Spleen (tissue), 11 donors: Measurements from ENCODE around the gene TMEM255B. TPM values are rescaled to one million over a fixed set of nuclear protein-coding genes. Genes with fewer than 3 reads are reported as not detected.

ENCODE experiments used
- DNase-seq: peaks from one replicate; pipeline ENCODE4 v3.0.0-alpha.2; 2020
- H3K27ac ChIP-seq, 8 donors: fragments of 200-600 bp; sonication (generic) in 7 of 8; 1 replicate in 4 of 8; 2 replicates in 4 of 8; pipeline versions ENCODE4 v1.5.0 to v1.8.0; 2016 to 2021; ENCODE audit warnings: inconsistent platforms in 4 of 8, mild to moderate bottlenecking in 4 of 8, moderate library complexity in 1 of 8
- H3K27me3 ChIP-seq, 7 donors: fragments of 200-600 bp; sonication (generic) in 6 of 7; replicated peaks in 1 of 7; 1 replicate in 4 of 7; 2 replicates in 3 of 7; pipeline versions ENCODE4 v1.5.0 to v1.8.0; 2016 to 2021; ENCODE audit warnings: inconsistent platforms in 3 of 7, mild to moderate bottlenecking in 1 of 7
- H3K36me3 ChIP-seq, 6 donors: fragments of 200-600 bp; sonication (generic) in 5 of 6; 1 replicate in 4 of 6; 2 replicates in 2 of 6; pipeline versions ENCODE4 v1.5.0 to v1.8.0; 2016 to 2021; ENCODE audit warnings: inconsistent platforms in 2 of 6
- H3K4me1 ChIP-seq, 6 donors: fragments of 200-600 bp; sonication (generic) in 5 of 6; 1 replicate in 3 of 6; 2 replicates in 3 of 6; pipeline versions ENCODE4 v1.5.0 to v1.8.0; 2016 to 2021; ENCODE audit warnings: inconsistent platforms in 3 of 6
- H3K4me3 ChIP-seq, 8 donors: fragments of 200-600 bp; sonication (generic) in 7 of 8; 1 replicate in 4 of 8; 2 replicates in 4 of 8; pipeline versions ENCODE4 v1.5.0 to v1.8.0; 2016 to 2021; ENCODE audit warnings: inconsistent platforms in 4 of 8, mild to moderate bottlenecking in 4 of 8, moderate library complexity in 2 of 8
- H3K9me3 ChIP-seq, 8 donors: fragments of 200-600 bp; sonication (generic) in 7 of 8; 1 replicate in 4 of 8; 2 replicates in 4 of 8; pipeline versions ENCODE4 v1.5.0 to v1.8.0; 2016 to 2021; ENCODE audit warnings: inconsistent platforms in 4 of 8
- POLR2A ChIP-seq, 3 donors: fragments of 450-650 bp; IDR thresholded peaks; one replicate each; pipeline ENCODE4 v1.5.1; 2017; ENCODE audit warnings: antibody characterized with exemption in 3 of 3, mild to moderate bottlenecking in 1 of 3
- POLR2AphosphoS5 ChIP-seq, 3 donors: sonication (generic); formaldehyde crosslinking; IDR thresholded peaks; one replicate each; pipeline ENCODE4 v1.5.1; 2017; ENCODE audit warnings: antibody characterized with exemption in 3 of 3
- WGBS, 5 donors: extraction: QIAGEN DNeasy Blood & Tissue Kit in 3 of 5; methylation state at CpG; one replicate each; pipeline versions ENCODE4 v1.1.5 to v1.1.7; 2013 to 2018; 5-methylcytosine and 5-hydroxymethylcytosine counted together
- intact Hi-C: fragments of 100-400 bp; cut with DNase I; formaldehyde crosslinking; loops from one replicate; pipeline ENCODE4 v1.15.0; 2023; ENCODE audit warnings: low total_unique reads
- polyA plus RNA-seq, 3 donors: library from polyadenylated mRNA; stranded (reverse); fragments of 200-250 nt; gene quantifications; one replicate each; pipeline ENCODE4 v1.2.1, GENCODE V29; 2013
- total RNA-seq, 7 donors: library from RNA; depleted of rRNA in 3 of 7; stranded (reverse); fragments of >200 nt in 3 of 7; fragmentation: NEBNext Ultra II Directional in 4 of 7; extraction: Animal tissue kit (Norgen Biotek cat#: 25700) in 4 of 7; gene quantifications; one replicate each; pipeline versions ENCODE4 v1.1.0 to v1.2.1, GENCODE V29; 2016 to 2021
- TF ChIP-seq, protein P1 (sequence below), 11 experiments: fragments of 200-600 bp in 7 of 11; fragments of 450-650 bp in 4 of 11; sonication (generic) in 4 of 11; IDR thresholded peaks in 8 of 11; conservative IDR thresholded peaks in 3 of 11; 1 replicate in 7 of 11; 2 replicates in 4 of 11; pipeline versions ENCODE4 v1.4.0 to v1.8.0; 2016 to 2021; ENCODE audit warnings: antibody characterized with exemption in 11 of 11, inconsistent platforms in 4 of 11, mild to moderate bottlenecking in 1 of 11
- donor health status: healthy with polysubstance abuse.
- donor health status: DM: no; HTN: no; CAD: no; lungs with moderate emphysema.
- donor health status: DM: no; HTN: no; CAD: no.
- donor health status: Bipolar disorder and iron deficiency.
- donor health status: healthy.
- donor health status: DM: no; HTN: no; CAD: no.
- donor health status: DM: yes; HTN: yes; CAD: no.

Gene TMEM255B
- total and polyA plus RNA-seq, 10 donors: 5.7 to 26.9 (median 12.3) TPM

GRCh38 chr13:113759525-113760137 is 605 bp downstream of the TMEM255B start:
- H3K27me3 ChIP-seq: peaks cover 0 to 59% (median 0%) of the 10 kb centered on the region in 7 donors
- H3K27ac ChIP-seq: peak overlapping the region; percentile 68 to 98 (median 93)
- H3K9me3 ChIP-seq: no peaks in the 10 kb centered on the region
- no peaks in the 10 kb centered on the region for H3K36me3 ChIP-seq
- peak; percentile 81 for DNase-seq
- TF ChIP-seq POLR2AphosphoS5 (IDR thresholded peaks at IDR 0.05) (peak; percentile 7 to 67 (median 9)), POLR2A (IDR thresholded peaks at IDR 0.05) (no peak)
- TF ChIP-seq, protein P1, sequence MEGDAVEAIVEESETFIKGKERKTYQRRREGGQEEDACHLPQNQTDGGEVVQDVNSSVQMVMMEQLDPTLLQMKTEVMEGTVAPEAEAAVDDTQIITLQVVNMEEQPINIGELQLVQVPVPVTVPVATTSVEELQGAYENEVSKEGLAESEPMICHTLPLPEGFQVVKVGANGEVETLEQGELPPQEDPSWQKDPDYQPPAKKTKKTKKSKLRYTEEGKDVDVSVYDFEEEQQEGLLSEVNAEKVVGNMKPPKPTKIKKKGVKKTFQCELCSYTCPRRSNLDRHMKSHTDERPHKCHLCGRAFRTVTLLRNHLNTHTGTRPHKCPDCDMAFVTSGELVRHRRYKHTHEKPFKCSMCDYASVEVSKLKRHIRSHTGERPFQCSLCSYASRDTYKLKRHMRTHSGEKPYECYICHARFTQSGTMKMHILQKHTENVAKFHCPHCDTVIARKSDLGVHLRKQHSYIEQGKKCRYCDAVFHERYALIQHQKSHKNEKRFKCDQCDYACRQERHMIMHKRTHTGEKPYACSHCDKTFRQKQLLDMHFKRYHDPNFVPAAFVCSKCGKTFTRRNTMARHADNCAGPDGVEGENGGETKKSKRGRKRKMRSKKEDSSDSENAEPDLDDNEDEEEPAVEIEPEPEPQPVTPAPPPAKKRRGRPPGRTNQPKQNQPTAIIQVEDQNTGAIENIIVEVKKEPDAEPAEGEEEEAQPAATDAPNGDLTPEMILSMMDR (IDR thresholded peaks at IDR 0.05 in 8 of 11, conservative IDR thresholded peaks at IDR 0.05 in 3 of 11): no peak
- H3K4me1 ChIP-seq: peaks cover 0 to 28% (median 18%) of the 10 kb centered on the region in 6 donors
- 1 to 2% (median 2%) methylated on average over 26 of the region's 26 CpGs for WGBS, 5 donors
- H3K4me3 ChIP-seq: peak overlapping the region; percentile 53 to 85 (median 75)
- intact Hi-C loops: no loop called here

- 61 to 68% (median 68%) methylated on average over 7 of the region's 7 CpGs for WGBS, 5 donors
- H3K4me1 ChIP-seq: peaks cover 0 to 28% (median 19%) of the 10 kb centered on the region in 6 donors
- no peak overlapping the region for H3K27ac ChIP-seq
- peaks cover 0 to 59% (median 0%) of the 10 kb centered on the region in 7 donors for H3K27me3 ChIP-seq
- DNase-seq: peak; percentile 64
- H3K36me3 ChIP-seq: no peaks in the 10 kb centered on the region
- no peaks in the 10 kb centered on the region for H3K9me3 ChIP-seq
- intact Hi-C loops: no loop called here
- TF ChIP-seq POLR2A (IDR thresholded peaks at IDR 0.05) (no peak), POLR2AphosphoS5 (IDR thresholded peaks at IDR 0.05) (no peak)
- TF ChIP-seq, protein P1 (IDR thresholded peaks at IDR 0.05 in 8 of 11, conservative IDR thresholded peaks at IDR 0.05 in 3 of 11): no peak
- no peak overlapping the region for H3K4me3 ChIP-seq
Observed at GRCh38 chr13:113761136-113761535, 2.1 kb downstream of the TMEM255B start.

GRCh38 chr13:113762075-113762474 is 3.0 kb downstream of the TMEM255B start:
- Histone ChIP-seq H3K27me3 (peaks cover 0 to 61% (median 0%) of the 10 kb centered on the region in 7 donors), H3K27ac (no peak overlapping the region), H3K4me3 (no peak overlapping the region), H3K4me1 (peaks cover 0 to 28% (median 19%) of the 10 kb centered on the region in 6 donors), H3K9me3 (no peaks in the 10 kb centered on the region), H3K36me3 (no peaks in the 10 kb centered on the region)
- intact Hi-C loops: no loop called here
- no peak for DNase-seq
- TF ChIP-seq POLR2AphosphoS5 (IDR thresholded peaks at IDR 0.05) (no peak), POLR2A (IDR thresholded peaks at IDR 0.05) (no peak)
- TF ChIP-seq, protein P1 (IDR thresholded peaks at IDR 0.05 in 8 of 11, conservative IDR thresholded peaks at IDR 0.05 in 3 of 11): no peak
- 72 to 85% (median 83%) methylated on average over 2 of the region's 2 CpGs for WGBS, 5 donors

- TF ChIP-seq POLR2AphosphoS5 (IDR thresholded peaks at IDR 0.05): no peak
- TF ChIP-seq, protein P1 (IDR thresholded peaks at IDR 0.05 in 8 of 11, conservative IDR thresholded peaks at IDR 0.05 in 3 of 11): no peak
- no peak for TF ChIP-seq POLR2A (IDR thresholded peaks at IDR 0.05)
- no peak overlapping the region for H3K27ac ChIP-seq
- peak; percentile 40 for DNase-seq
- peaks cover 0 to 28% (median 19%) of the 10 kb centered on the region in 6 donors for H3K4me1 ChIP-seq
- H3K4me3 ChIP-seq: no peak overlapping the region
- H3K27me3 ChIP-seq: peaks cover 0 to 61% (median 0%) of the 10 kb centered on the region in 7 donors
- 86 to 88% (median 87%) methylated on average over 11 of the region's 11 CpGs for WGBS, 5 donors
- H3K36me3 ChIP-seq: no peaks in the 10 kb centered on the region
- no peaks in the 10 kb centered on the region for H3K9me3 ChIP-seq
- intact Hi-C loops: no loop called here
Observed at GRCh38 chr13:113762538-113762937, 3.5 kb downstream of the TMEM255B start.
